Inferior parietal cortex (tissue), 1 donor: ENCODE data around the gene NUP58.

Experiments
- DNase-seq: peaks from one replicate; pipeline ENCODE4 v3.0.0-alpha.2; 2016; ENCODE audit errors: extremely low spot score

Gene NUP58

GRCh38 chr13:25301347-25302113 is at the start of gene NUP58:
TSS of gene NUP58 (plus strand) at chr13:25301625. CDS start at chr13:25301774, 149 bp downstream.
- peak; percentile 98 for DNase-seq

- DNase-seq, result no peak
Observed at GRCh38 chr13:25252225-25252624, 49.2 kb upstream of the NUP58 start.

GRCh38 chr13:25252752-25253151 is 48.7 kb upstream of the NUP58 start:
- no peak for DNase-seq

GRCh38 chr13:25253702-25254101 is 47.7 kb upstream of the NUP58 start:
- DNase-seq, result no peak

GRCh38 chr13:25262261-25262660 is 39.2 kb upstream of the NUP58 start:
- DNase-seq, result no peak

GRCh38 chr13:25266706-25267105 is 34.7 kb upstream of the NUP58 start:
- DNase-seq, result no peak

GRCh38 chr13:25267715-25268114 is 33.7 kb upstream of the NUP58 start:
- DNase-seq, result no peak

- DNase-seq, result no peak
Observed at GRCh38 chr13:25268561-25268960, 32.9 kb upstream of the NUP58 start.

GRCh38 chr13:25276748-25277147 is 24.7 kb upstream of the NUP58 start:
- DNase-seq, result no peak

- no peak for DNase-seq
Observed at GRCh38 chr13:25280396-25280795, 21.0 kb upstream of the NUP58 start.

- no peak for DNase-seq
Observed at GRCh38 chr13:25281193-25281934, 20.1 kb upstream of the NUP58 start.

- no peak for DNase-seq
Observed at GRCh38 chr13:25281935-25282332, 19.5 kb upstream of the NUP58 start.

GRCh38 chr13:25286308-25286968 is 15.0 kb upstream of the NUP58 start:
- peak; percentile 51 for DNase-seq

- DNase-seq, result peak; percentile 88
Observed at GRCh38 chr13:25286969-25287961, 14.2 kb upstream of the NUP58 start, which contains the start of gene MTMR6. TSS of gene MTMR6 (minus strand) at chr13:25287488. CDS start at chr13:25287247, 241 bp downstream.

GRCh38 chr13:25288966-25289365 is 12.5 kb upstream of the NUP58 start:
- no peak for DNase-seq

- no peak for DNase-seq
Observed at GRCh38 chr13:25291691-25292090, 9.7 kb upstream of the NUP58 start.

GRCh38 chr13:25292301-25292700 is 9.1 kb upstream of the NUP58 start:
- DNase-seq, result no peak

- no peak for DNase-seq
Observed at GRCh38 chr13:25295228-25295627, 6.2 kb upstream of the NUP58 start.

GRCh38 chr13:25295701-25296100 is 5.7 kb upstream of the NUP58 start:
- DNase-seq, result no peak

GRCh38 chr13:25300861-25301346 is 521 bp upstream of the NUP58 start:
- no peak for DNase-seq

- DNase-seq, result no peak
Observed at GRCh38 chr13:25302121-25302520, 696 bp downstream of the NUP58 start.
